OCI-LY1 (cell line): ENCODE results near the gene CAPN7.

Experiments
- EZH2 ChIP-seq: fragments of 200-600 bp; sonication (generic), shearing (Covaris generic); IDR thresholded peaks from 2 replicates; pipeline ENCODE4 v1.8.0; 2017; ENCODE audit warnings: borderline replicate concordance, mixed run types, mild to moderate bottlenecking, antibody characterized with exemption, low read length, moderate library complexity, mixed read lengths
- TF ChIP-seq, protein P1 (sequence below): fragments of 200-600 bp; sonication (generic), shearing (Covaris generic); IDR thresholded peaks from 2 replicates; pipeline ENCODE4 v1.5.1; 2017; ENCODE audit warnings: mild to moderate bottlenecking, antibody characterized with exemption, low read length, moderate library complexity, mixed read lengths

- TF ChIP-seq, protein P1, sequence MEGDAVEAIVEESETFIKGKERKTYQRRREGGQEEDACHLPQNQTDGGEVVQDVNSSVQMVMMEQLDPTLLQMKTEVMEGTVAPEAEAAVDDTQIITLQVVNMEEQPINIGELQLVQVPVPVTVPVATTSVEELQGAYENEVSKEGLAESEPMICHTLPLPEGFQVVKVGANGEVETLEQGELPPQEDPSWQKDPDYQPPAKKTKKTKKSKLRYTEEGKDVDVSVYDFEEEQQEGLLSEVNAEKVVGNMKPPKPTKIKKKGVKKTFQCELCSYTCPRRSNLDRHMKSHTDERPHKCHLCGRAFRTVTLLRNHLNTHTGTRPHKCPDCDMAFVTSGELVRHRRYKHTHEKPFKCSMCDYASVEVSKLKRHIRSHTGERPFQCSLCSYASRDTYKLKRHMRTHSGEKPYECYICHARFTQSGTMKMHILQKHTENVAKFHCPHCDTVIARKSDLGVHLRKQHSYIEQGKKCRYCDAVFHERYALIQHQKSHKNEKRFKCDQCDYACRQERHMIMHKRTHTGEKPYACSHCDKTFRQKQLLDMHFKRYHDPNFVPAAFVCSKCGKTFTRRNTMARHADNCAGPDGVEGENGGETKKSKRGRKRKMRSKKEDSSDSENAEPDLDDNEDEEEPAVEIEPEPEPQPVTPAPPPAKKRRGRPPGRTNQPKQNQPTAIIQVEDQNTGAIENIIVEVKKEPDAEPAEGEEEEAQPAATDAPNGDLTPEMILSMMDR: no peak
- TF ChIP-seq EZH2: no peak
Observed at GRCh38 chr3:15264486-15264885, 58.4 kb downstream of the CAPN7 start.
